ENCODE measurements around the gene ECHDC1.

GRCh38 chr6:127299522-127300240 is 43.7 kb downstream of the ECHDC1 start:
- TF ChIP-seq CTCF (IDR thresholded peaks at IDR 0.05): no peak
- no peak for TF ChIP-seq POLR2A (IDR thresholded peaks at IDR 0.05)
- no peak for TF ChIP-seq POLR2AphosphoS5 (IDR thresholded peaks at IDR 0.05)
- TF ChIP-seq EP300 (IDR thresholded peaks at IDR 0.05): no peak

Measured in suprapubic skin (tissue), 4 donors.